HUES6 (cell line): Measurements from ENCODE around the gene CYTH1.

Experiments used
- H3K27ac ChIP-seq: 2 replicates; pipeline ENCODE4 v1.7.0; 2013; ENCODE audit warnings: low read depth, mild to moderate bottlenecking, low read length, inconsistent platforms
- H3K27me3 ChIP-seq: 2 replicates; pipeline ENCODE4 v1.6.1; 2013; ENCODE audit warnings: low read length; ENCODE audit not compliant: control insufficient read depth, insufficient read depth
- H3K36me3 ChIP-seq: 2 replicates; pipeline ENCODE4 v1.6.1; 2013; ENCODE audit warnings: low read length; ENCODE audit not compliant: control insufficient read depth, insufficient read depth
- H3K4me1 ChIP-seq: 2 replicates; pipeline ENCODE4 v1.6.1; 2013; ENCODE audit warnings: low read length; ENCODE audit not compliant: control insufficient read depth, insufficient read depth
- H3K4me3 ChIP-seq: 2 replicates; pipeline ENCODE4 v1.5.1; 2013; ENCODE audit warnings: low read depth, low read length
- H3K9ac ChIP-seq: one replicate; pipeline ENCODE4 v1.6.1; 2013; ENCODE audit warnings: mild to moderate bottlenecking, low read length
- H3K9me3 ChIP-seq: 2 replicates; pipeline ENCODE4 v1.6.1; 2013; ENCODE audit warnings: low read depth, low read length; ENCODE audit not compliant: control insufficient read depth, insufficient read depth

Gene CYTH1

DNA sequence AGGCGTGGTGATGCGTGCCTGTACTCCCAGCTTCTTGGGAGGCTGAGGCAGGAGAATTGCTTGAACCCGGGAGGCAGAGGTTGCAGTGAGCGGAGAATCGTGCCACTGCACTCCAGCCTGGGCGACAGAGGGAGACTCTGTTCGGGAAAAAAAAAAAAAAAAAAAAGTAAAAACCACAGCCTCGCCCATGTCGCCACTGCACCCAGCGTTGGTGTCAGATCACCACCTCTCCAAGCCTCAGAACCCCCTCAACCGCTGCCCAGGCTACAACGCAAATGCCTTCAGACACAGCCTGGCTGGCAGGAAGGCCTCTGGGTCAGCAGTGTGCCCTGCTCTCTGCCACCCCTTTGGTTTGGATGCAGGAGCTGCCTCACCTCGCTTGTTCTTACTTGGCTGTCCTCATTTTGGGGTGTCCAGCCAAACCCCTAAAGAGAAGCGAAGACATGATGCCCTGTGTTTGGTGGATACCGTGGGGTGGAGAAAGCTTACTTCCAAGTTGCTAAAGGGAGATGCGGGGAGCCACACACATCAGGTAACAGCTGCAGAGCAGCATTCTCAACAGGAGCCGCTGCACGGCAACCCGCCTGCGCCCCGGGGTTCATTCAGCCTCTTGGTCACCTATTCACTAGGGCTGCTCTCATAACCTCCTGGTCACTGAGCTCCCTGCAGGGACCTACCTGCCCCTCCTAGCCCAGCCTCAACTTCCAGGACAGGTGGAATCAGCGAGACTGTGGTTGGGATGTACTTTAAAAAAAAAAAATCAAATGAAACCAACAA, 13.0 kb upstream of the CYTH1 start:
- H3K27me3 ChIP-seq: no peaks in the 10 kb centered on the region
- H3K4me3 ChIP-seq: no peak overlapping the region
- no peak overlapping the region for H3K27ac ChIP-seq
- no peaks in the 10 kb centered on the region for H3K4me1 ChIP-seq
- H3K36me3 ChIP-seq: peaks cover 78% of the 10 kb centered on the region
- no peak overlapping the region for H3K9ac ChIP-seq
- H3K9me3 ChIP-seq: no peaks in the 10 kb centered on the region

DNA sequence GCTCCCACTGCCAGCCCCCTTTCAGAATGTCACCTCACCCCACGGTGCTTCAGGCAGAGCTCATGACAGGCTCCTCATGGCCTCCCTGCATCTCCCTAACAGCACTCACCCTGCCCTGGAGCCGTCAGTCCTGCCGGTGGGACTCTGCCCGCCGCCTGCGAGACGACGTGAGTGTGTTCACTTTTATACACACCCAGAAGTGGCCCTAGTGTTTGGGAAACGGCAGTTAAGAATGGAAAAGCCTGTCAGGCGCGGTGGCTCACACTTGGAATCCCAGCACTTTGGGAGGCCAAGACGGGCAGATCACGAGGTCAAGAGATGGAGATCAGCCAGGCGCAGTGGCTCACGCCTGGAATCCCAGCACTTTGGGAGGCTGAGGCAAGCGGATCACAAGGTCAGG, 12.3 kb upstream of the CYTH1 start:
- H3K9me3 ChIP-seq: no peaks in the 10 kb centered on the region
- peaks cover 73% of the 10 kb centered on the region for H3K36me3 ChIP-seq
- H3K27ac ChIP-seq: no peak overlapping the region
- no peak overlapping the region for H3K9ac ChIP-seq
- H3K27me3 ChIP-seq: no peaks in the 10 kb centered on the region
- H3K4me3 ChIP-seq: no peak overlapping the region
- H3K4me1 ChIP-seq: no peaks in the 10 kb centered on the region

DNA sequence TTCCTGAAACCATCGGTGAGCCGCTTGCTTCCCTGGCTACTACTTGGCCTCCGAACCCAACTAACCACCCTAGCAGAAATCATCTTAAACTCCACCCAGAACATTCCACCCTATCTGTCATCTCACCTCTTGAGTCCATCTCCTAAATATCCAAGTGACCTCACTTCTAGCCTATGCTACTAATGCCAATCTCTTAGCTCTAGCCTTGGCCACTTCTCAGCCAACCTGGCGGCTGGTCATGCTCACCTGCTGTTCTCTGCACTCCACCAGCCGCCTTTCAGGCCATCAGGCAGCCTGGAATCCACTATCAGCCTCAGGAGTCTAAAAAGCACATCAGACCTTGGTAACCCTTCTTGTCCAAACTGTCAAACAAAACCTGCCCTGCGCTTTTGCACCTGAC, 11.9 kb upstream of the CYTH1 start:
- no peaks in the 10 kb centered on the region for H3K27me3 ChIP-seq
- H3K4me3 ChIP-seq: no peak overlapping the region
- H3K36me3 ChIP-seq: peaks cover 69% of the 10 kb centered on the region
- no peaks in the 10 kb centered on the region for H3K4me1 ChIP-seq
- H3K27ac ChIP-seq: no peak overlapping the region
- no peaks in the 10 kb centered on the region for H3K9me3 ChIP-seq
- no peak overlapping the region for H3K9ac ChIP-seq

DNA sequence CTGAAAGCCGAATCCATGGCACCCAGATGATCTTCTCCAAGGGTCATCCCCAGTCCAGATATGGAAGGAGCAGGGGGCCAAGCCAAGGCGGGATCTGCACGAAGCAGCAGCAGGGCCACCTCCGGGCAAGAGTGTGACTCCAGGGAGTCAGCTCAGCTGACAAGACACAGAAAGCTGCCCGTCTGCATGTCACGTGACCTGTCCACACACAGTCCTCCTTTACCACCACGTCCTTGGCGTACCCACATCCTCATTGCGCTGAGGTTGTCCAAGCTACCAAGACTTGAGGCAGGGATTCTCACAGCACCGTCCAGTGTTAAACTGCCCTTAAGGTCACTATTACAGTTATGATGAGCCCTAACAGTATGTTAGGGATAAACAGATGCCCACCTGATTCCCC, 11.3 kb upstream of the CYTH1 start:
- Histone ChIP-seq H3K4me1 (no peaks in the 10 kb centered on the region), H3K9ac (no peak overlapping the region), H3K27me3 (no peaks in the 10 kb centered on the region), H3K9me3 (no peaks in the 10 kb centered on the region), H3K27ac (no peak overlapping the region), H3K4me3 (no peak overlapping the region), H3K36me3 (peaks cover 63% of the 10 kb centered on the region)

DNA sequence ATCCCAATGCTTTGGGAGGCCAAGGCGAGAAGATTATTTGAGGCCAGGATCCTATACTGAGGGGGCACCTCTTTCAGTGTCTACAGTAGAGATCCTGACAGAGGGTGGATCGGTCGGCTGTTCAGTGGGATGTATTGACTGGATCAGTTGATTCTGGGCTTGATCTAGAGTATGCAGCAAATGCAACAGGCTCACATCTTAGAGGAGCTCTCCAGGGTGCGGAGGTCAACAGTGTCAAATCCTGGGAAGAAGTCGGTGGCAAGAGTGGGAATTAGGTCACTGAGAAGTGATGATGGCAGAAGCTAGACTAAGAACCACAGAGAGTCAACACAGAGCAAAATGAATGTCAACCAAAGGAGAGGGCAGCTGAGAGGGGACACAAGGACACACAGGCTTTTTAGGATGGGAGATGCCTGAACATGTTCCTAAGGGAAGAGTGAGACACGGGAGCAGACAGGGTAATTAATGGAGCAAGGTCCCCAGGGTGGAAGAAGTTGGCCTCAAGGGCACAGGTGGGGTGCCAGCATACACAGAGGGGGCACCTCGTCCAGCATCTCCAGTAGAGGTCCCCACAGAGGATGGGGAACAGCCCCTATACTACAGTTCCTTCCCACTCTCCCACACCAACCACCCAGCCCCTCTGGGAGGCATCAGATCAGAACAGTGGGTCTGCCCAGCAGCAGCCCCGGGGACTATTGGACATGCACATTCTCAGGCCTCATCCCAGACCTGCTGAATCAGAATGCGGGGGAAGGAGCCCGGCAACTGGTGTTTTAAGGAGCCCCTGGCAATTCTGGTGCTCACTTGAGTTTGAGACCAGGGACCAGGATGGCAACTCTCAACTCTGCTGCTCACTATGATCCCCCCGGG, 10.0 kb upstream of the CYTH1 start:
- H3K4me3 ChIP-seq: no peak overlapping the region
- no peak overlapping the region for H3K27ac ChIP-seq
- no peaks in the 10 kb centered on the region for H3K9me3 ChIP-seq
- no peak overlapping the region for H3K9ac ChIP-seq
- no peaks in the 10 kb centered on the region for H3K27me3 ChIP-seq
- H3K4me1 ChIP-seq: no peaks in the 10 kb centered on the region
- H3K36me3 ChIP-seq: peaks cover 50% of the 10 kb centered on the region

DNA sequence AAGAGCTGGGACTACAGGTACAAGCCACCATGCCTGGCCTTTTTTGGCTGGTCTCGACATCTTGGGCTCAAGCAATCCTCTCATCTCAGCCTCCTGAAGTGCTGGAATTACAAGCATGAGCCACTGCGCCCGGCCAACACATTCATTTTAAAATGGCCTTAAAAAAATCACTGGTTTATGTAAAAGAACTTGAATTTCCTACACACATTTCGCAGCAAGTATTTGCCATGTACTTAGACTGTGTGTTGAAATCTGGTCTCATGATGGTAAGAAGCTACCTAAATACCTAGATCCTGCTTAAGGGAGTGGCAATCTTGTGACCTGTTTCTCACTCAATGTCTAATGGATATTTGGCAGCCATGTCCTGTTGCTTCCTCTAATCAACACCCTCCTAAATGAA, 8.5 kb upstream of the CYTH1 start:
- peaks cover 35% of the 10 kb centered on the region for H3K36me3 ChIP-seq
- H3K27me3 ChIP-seq: no peaks in the 10 kb centered on the region
- no peak overlapping the region for H3K9ac ChIP-seq
- no peaks in the 10 kb centered on the region for H3K4me1 ChIP-seq
- H3K4me3 ChIP-seq: no peak overlapping the region
- H3K27ac ChIP-seq: no peak overlapping the region
- H3K9me3 ChIP-seq: no peaks in the 10 kb centered on the region

DNA sequence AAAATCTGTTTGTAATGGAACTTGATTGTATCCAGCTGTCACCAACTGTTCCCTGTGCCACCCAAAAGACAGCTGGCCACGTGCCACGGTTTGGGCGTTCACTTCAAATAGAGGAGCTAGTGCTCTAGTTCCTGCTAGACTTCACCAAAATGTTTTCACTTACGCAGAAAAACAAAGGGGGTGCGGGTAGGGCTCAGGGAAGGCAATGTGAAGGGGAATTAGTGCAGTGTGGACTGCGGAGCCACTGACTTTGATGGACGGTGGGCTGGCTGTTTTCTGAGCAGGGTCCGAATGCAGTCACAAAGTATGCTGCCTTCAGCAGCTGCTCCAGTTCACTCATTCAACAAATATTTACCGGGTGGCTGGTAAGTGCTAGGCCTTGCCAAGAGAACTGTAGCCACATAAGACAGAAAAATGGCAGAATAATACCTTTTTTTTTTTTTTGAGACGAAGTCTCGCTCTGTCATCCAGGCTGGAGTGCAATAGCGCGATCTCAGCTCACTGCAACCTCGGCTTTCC, 7.6 kb upstream of the CYTH1 start:
- H3K36me3 ChIP-seq: peaks cover 28% of the 10 kb centered on the region
- H3K27ac ChIP-seq: no peak overlapping the region
- H3K9me3 ChIP-seq: no peaks in the 10 kb centered on the region
- no peak overlapping the region for H3K4me3 ChIP-seq
- no peaks in the 10 kb centered on the region for H3K27me3 ChIP-seq
- no peak overlapping the region for H3K9ac ChIP-seq
- no peaks in the 10 kb centered on the region for H3K4me1 ChIP-seq

DNA sequence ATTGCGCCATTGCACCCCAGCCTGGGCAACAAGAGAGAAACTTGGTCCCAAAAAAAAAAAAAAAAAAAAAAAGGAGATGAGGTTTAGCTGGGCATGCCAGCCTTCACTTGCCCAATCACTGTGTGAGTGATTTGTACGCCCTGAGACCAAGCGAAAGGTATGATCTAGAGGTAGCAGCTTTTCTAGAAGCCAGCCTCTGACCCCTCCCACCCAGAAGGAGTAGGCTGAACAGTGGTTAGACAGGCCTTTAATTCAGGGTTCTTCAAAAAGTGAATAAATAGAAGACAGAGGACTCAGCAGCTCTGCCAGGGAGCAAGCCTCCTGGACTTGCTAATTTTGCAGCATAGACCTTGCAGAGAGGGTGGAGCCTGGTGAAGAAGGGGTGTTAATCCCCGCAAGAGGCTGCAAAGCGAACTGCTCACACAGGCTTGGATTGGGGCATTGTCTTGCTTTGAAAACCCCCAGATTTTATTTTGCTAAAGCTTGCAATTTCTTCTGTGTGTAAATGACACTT, 7.1 kb upstream of the CYTH1 start:
- Histone ChIP-seq H3K4me1 (no peaks in the 10 kb centered on the region), H3K9me3 (no peaks in the 10 kb centered on the region), H3K9ac (no peak overlapping the region), H3K27me3 (no peaks in the 10 kb centered on the region), H3K4me3 (no peak overlapping the region), H3K36me3 (peaks cover 23% of the 10 kb centered on the region), H3K27ac (no peak overlapping the region)

DNA sequence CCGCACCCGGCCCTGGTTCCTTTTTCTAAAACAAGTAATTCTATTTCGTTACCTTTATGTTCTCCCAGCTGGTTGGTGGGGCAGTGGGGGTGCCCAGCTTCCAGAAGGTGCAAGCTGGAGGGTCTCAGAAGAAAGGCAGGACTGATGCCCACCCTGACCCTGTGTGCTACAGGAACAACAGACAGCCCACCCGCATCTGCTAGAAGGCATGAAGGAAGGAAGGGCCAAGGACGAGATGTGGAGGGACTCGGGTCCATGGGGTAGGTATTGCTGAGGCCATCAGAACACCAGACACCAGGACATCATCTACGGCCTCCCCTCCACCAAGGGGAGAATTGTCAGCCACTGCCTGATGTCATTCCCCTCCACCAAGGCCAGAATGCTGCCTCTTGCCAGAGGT, 6.4 kb upstream of the CYTH1 start:
- Histone ChIP-seq H3K9me3 (no peaks in the 10 kb centered on the region), H3K9ac (no peak overlapping the region), H3K27me3 (no peaks in the 10 kb centered on the region), H3K4me3 (no peak overlapping the region), H3K27ac (no peak overlapping the region), H3K36me3 (peaks cover 15% of the 10 kb centered on the region), H3K4me1 (no peaks in the 10 kb centered on the region)

DNA sequence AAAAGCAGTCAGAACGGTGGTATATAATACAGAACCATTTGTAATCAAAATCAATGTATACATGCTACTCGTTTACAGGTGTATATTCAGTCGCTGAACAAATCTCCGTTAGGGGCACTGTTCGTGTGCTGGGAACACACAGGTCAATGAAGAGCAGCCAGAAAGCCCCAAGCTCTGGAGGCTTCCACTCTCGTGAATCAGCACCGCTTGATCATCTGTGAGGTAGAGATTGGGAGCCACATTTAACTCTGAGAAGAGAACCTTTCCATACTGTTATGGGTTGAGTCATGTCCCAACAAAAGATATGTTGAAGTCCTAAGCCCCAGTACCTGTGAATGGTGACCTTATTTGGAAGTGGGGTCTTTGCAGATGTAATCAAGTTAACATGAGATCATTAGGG, 5.4 kb upstream of the CYTH1 start:
- Histone ChIP-seq H3K9me3 (no peaks in the 10 kb centered on the region), H3K27me3 (no peaks in the 10 kb centered on the region), H3K4me1 (no peaks in the 10 kb centered on the region), H3K27ac (no peak overlapping the region), H3K4me3 (no peak overlapping the region), H3K9ac (no peak overlapping the region), H3K36me3 (peaks cover 9% of the 10 kb centered on the region)

DNA sequence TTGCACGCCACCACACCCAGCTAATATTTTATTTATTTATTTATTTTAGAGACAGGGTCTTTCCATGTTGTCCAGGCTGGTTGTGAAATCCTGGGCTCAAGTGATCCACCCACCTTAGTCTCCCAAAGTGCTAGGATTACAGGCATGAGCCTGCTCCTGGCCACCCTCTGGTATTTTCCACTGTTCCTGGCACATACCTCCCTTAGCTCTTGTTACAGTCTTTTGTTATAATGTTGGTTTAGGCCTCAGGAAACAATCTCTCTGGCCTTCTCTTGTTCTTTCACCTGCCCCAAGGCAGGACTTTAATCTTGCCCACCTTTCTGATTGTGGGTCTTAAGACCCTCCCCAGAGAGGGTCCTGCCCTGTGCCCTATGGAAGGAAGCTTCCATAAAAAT, 3.6 kb upstream of the CYTH1 start:
- Histone ChIP-seq H3K9ac (no peak overlapping the region), H3K27me3 (no peaks in the 10 kb centered on the region), H3K36me3 (peaks cover 1% of the 10 kb centered on the region), H3K9me3 (no peaks in the 10 kb centered on the region), H3K4me1 (no peaks in the 10 kb centered on the region), H3K4me3 (no peak overlapping the region), H3K27ac (no peak overlapping the region)
